Activated T-cell treated with anti-CD3 and anti-CD28 coated beads for 1 hour (primary cell): ENCODE data around the gene SND1.

Experiments used
- DNase-seq: peaks from one replicate; pipeline ENCODE4 v3.0.0-alpha.2; 2020; ENCODE audit warnings: low read depth

The SND1 gene

GRCh38 chr7:127905491-127906330 lies 253.7 kb downstream of the SND1 start:
- DNase-seq, result no peak

DNA sequence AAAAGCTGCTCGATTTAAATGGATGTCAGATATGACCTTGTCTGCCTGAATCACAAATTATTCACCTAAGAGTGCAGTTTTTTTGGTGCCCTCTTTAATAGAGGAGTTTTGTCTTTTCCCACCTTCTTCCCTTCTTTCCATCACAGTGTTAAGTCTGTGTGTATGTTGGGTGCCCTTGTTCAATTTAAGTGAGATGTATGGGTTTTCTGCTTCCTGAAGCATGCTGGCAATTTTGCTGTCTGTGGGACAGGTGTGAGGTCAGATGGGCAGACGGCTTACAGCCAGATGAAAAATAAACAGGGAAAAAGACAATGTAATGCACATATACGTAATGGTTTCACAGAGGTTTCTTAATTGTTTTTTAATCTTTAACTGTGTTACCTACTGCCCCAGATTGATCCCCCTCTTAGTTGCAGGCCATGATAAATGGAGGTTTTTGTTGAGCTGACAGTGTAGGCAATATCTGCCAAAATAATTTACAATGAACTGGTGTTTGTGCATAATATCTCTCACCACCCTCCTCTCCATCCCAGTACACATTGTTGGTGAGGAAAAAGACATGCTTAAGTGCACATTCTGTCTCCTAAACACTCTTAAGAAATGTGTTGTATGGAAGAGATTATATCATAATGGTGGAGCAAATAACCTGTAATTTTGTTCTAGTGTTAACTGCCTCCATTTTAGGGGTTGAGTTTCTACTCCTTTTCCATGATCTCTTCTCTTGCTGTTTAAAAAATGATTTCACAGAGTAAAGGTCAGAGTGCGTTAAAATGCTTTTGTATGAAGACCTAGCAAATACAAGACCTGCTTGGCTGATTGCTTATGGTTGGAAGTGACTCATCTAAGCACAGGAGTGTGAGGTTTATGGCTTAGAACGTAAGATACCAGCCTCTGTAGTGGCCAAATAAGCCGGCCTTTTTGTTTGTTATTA lies 255.4 kb downstream of the SND1 start:
- no peak for DNase-seq

GRCh38 chr7:127908430-127909258 lies 256.6 kb downstream of the SND1 start:
- no peak for DNase-seq

- no peak for DNase-seq
Measured at GRCh38 chr7:127909424-127910152, 257.6 kb downstream of the SND1 start.

GRCh38 chr7:127910670-127911069 lies 258.7 kb downstream of the SND1 start:
- no peak for DNase-seq

- no peak for DNase-seq
Measured at GRCh38 chr7:127911968-127912511, 260.0 kb downstream of the SND1 start.

GRCh38 chr7:127912901-127913300 lies 260.9 kb downstream of the SND1 start:
- DNase-seq, result no peak

DNA sequence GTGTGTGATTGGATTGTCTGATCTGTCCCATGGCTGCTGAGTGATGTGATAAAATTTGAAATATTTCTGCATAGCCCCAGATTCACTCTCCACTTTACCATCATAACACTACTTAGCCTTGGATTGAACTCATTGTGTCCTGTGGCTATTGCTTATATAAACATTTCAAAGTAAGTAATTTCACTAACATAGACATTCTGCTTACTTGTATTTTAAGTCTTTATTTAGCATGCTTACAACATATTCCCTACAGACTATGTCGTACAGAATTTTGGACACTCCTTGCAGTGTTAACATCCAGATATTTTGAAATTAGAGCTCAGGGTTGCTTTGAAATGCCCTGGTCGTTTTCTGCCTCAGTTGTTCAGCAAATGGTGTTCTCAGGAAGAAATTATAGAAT lies 261.7 kb downstream of the SND1 start:
- DNase-seq, result no peak

DNA sequence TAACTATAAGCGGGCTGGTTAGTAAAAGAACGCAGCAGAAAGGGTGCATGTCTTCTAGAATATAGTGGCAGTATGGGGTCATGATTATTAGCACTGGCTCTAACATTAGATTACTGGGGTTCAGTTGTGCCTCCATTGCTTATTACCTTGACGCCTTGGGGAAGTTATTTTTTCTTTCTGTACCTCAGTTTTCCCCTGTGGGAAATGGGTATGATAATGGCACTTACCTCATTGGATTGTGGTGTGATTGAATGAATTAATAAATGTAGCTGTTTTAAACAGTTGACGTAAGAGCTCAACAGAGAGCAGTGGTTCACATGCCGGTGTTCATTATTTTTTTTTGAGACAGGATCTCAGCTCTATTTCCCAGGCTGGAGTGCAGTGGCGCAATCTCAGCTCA lies 262.7 kb downstream of the SND1 start:
- no peak for DNase-seq

DNA sequence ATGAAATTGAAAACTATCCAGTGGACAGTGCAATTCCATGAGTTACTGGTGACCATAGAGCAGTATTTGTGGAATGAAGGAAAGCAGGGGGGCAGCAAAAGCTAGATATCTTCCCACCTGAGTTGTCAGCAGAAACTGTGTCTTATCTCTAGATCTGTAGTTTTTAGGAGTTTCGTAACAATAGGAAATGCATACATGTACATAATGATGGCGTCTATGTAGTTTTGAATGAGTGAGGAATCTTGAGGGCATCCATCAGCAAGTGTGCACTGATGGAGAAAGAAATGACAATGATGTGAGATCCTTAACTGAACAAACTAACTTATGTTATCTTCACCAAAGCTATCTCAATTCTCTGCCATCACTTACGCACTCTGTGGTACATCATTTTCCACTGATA lies 264.7 kb downstream of the SND1 start:
- DNase-seq, result no peak

GRCh38 chr7:127918130-127918529 lies 266.1 kb downstream of the SND1 start:
- no peak for DNase-seq

DNA sequence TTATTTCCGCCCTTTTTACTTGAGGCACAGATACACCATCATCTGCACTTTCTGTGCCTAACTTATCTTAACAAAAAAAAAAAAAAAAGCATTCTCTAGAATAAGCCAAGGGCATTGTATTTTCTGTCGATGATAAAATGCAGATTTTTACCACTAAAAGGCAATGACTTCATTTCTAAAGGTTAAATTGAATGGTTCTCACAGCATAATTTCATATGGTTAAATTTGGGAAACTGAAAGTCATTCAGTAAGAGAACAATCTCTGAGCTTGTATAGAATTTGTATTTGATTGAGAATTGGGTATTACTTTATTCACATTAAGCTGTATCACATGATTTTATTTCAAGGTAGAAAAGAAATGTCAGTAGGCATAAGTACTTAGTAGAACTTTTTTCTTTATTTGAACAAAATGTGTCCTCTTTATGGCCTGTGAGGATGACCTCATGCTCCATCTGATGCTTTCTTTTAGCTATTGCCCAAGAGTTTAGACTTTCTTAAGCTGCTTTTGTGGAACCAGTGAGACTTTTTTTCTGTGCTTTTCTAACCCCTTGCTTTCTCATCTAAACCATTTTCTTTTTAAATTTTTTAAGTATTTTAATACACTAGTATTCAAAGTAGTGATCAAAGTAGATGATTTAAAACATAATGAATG lies 268.9 kb downstream of the SND1 start:
- DNase-seq, result no peak

- DNase-seq, result no peak
Measured at GRCh38 chr7:127922656-127923055, 270.7 kb downstream of the SND1 start.

DNA sequence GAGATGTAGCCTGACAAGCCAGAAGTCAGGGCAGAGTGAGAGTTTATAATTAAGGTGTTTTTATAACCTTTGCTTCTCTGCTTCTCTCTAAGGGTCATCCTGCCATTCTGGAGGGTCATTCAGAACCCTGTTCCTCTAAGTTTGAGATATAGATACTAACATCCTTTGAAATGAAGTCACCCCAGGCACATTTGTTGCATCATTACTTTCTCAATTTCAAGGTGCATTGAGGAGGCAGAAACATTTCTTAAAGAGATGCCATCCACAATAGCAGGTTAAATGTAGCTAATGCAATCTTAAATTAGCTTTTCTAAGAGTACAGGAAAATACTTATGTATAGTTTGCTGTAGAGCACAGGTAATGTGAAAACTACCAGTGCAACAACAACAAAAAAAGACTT lies 272.9 kb downstream of the SND1 start:
- DNase-seq, result no peak

DNA sequence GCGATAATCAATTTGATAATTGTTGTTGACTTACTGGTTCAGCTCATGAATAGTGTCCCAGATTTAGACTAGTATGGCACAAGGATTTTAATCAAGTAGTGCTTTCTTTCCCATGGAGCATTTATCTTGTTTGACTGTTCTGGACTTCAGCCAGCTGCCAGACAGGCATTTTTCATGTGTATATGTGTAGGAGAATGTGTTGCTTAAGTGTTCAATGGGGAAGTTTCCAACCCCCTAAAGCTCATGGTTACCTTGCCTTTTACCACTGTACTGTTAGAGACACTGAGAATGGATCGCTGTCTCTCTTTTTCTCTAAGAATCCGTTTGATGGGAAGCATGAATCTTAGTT lies 275.3 kb downstream of the SND1 start:
- no peak for DNase-seq

- DNase-seq, result no peak
Measured at GRCh38 chr7:127928222-127928621, 276.2 kb downstream of the SND1 start.

DNA sequence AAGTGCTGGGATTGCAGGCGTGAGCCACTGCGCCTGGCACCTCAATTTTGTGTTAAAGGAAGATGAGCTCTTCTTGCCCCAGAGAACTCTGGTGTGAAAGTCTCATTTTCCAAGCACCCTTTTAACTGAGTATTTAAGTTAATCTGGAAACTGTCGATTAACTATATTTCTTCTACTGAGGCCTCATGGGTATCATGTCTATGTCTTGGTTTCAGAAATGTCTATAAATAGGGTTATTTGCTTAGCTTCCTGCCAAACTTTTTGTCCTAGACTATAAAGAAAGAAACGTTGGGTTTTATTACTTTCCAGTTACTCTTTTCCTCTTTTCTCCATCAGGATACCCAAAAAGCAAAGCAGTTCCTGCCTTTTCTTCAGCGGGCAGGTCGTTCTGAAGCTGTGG lies 276.9 kb downstream of the SND1 start:
- no peak for DNase-seq

GRCh38 chr7:127930341-127931328 lies 278.6 kb downstream of the SND1 start:
- no peak for DNase-seq

- DNase-seq, result no peak
Measured at GRCh38 chr7:127932076-127932475, 280.1 kb downstream of the SND1 start.

DNA sequence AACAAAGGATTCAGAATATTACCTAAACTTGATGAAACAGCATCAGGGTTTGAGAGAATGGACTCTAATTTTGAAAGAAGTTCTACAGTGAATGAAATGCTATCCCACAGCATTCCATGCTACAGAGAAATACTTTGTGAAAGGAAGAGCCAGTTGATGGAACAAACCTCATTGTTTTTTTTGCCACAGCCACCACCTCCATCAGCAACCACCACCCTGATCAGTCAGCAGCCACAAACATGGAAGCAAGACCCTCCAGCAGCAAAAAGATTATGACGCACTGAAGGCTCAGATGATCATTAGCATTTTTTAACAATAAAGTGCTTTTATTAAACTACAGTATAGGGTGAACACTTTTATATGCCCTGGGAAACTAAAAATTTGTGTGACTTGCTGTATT lies 280.5 kb downstream of the SND1 start:
- no peak for DNase-seq
